Activated T-cell treated with anti-CD3 and anti-CD28 coated beads for 1 hour (primary cell): Measurements from ENCODE around the gene PLXNA4.
A peak's percentile ranks its signal among the peaks of the same experiment; 100 is the strongest.

Experiments used
- DNase-seq: peaks from one replicate; pipeline ENCODE4 v3.0.0-alpha.2; 2020; ENCODE audit warnings: low read depth

The PLXNA4 gene

GRCh38 chr7:132351954-132352499 lies 224.2 kb downstream of the PLXNA4 start:
- no peak for DNase-seq

- DNase-seq = no peak
Observed at GRCh38 chr7:132350741-132351140, 225.5 kb downstream of the PLXNA4 start.

GRCh38 chr7:132349075-132349474 lies 227.2 kb downstream of the PLXNA4 start:
- DNase-seq = no peak

- no peak for DNase-seq
Observed at GRCh38 chr7:132348341-132348740, 227.9 kb downstream of the PLXNA4 start.

- no peak for DNase-seq
Observed at GRCh38 chr7:132347858-132348257, 228.4 kb downstream of the PLXNA4 start.

- no peak for DNase-seq
Observed at GRCh38 chr7:132347123-132347522, 229.1 kb downstream of the PLXNA4 start.

- DNase-seq = no peak
Observed at GRCh38 chr7:132345543-132346129, 230.6 kb downstream of the PLXNA4 start.

GRCh38 chr7:132345030-132345429 lies 231.2 kb downstream of the PLXNA4 start:
- DNase-seq = no peak

GRCh38 chr7:132343199-132343598 lies 233.1 kb downstream of the PLXNA4 start:
- DNase-seq = no peak

GRCh38 chr7:132337450-132338080 lies 238.7 kb downstream of the PLXNA4 start:
- no peak for DNase-seq

- DNase-seq = no peak
Observed at GRCh38 chr7:132336797-132337196, 239.5 kb downstream of the PLXNA4 start.

GRCh38 chr7:132333301-132333700 lies 243.0 kb downstream of the PLXNA4 start:
- DNase-seq = no peak

GRCh38 chr7:132328760-132329159 lies 247.5 kb downstream of the PLXNA4 start:
- no peak for DNase-seq

GRCh38 chr7:132328047-132328620 lies 248.1 kb downstream of the PLXNA4 start:
- DNase-seq = no peak

- no peak for DNase-seq
Observed at GRCh38 chr7:132326878-132327589, 249.2 kb downstream of the PLXNA4 start.

- DNase-seq = no peak
Observed at GRCh38 chr7:132322970-132323369, 253.3 kb downstream of the PLXNA4 start.

- DNase-seq = no peak
Observed at GRCh38 chr7:132321387-132321786, 254.9 kb downstream of the PLXNA4 start.

- DNase-seq = no peak
Observed at GRCh38 chr7:132319481-132319880, 256.8 kb downstream of the PLXNA4 start.

- DNase-seq = peak; percentile 63
Observed at GRCh38 chr7:132318352-132319318, 257.6 kb downstream of the PLXNA4 start.

- no peak for DNase-seq
Observed at GRCh38 chr7:132317701-132318351, 258.4 kb downstream of the PLXNA4 start.

- DNase-seq = no peak
Observed at GRCh38 chr7:132312531-132313055, 263.7 kb downstream of the PLXNA4 start.
